HG02610 (cell line): ENCODE measurements around the gene LTBP1.

Source experiments
- ATAC-seq: cut with Tn5 transposase; IDR thresholded peaks from one replicate; pipeline ENCODE4 v1.9.1; 2021; ENCODE audit warnings: mild to moderate bottlenecking, moderate library complexity; ENCODE audit not compliant: unreplicated experiment

Gene LTBP1

GRCh38 chr2:33287507-33288005 is 340.8 kb downstream of the LTBP1 start:
- ATAC-seq: no peak

- ATAC-seq: no peak
Measured at GRCh38 chr2:33288011-33288410, 341.3 kb downstream of the LTBP1 start.

- no peak for ATAC-seq
Measured at GRCh38 chr2:33289961-33290360, 343.2 kb downstream of the LTBP1 start.

- no peak for ATAC-seq
Measured at GRCh38 chr2:33291278-33292013, 344.7 kb downstream of the LTBP1 start.

- no peak for ATAC-seq
Measured at GRCh38 chr2:33292063-33292462, 345.3 kb downstream of the LTBP1 start.

GRCh38 chr2:33292981-33293595 is 346.3 kb downstream of the LTBP1 start:
- no peak for ATAC-seq

- ATAC-seq: no peak
Measured at GRCh38 chr2:33298233-33298632, 351.5 kb downstream of the LTBP1 start.

GRCh38 chr2:33301355-33301754 is 354.6 kb downstream of the LTBP1 start:
- no peak for ATAC-seq

GRCh38 chr2:33302348-33302747 is 355.6 kb downstream of the LTBP1 start:
- ATAC-seq: no peak

- no peak for ATAC-seq
Measured at GRCh38 chr2:33304032-33304864, 357.5 kb downstream of the LTBP1 start.

GRCh38 chr2:33307659-33308270 is 361.0 kb downstream of the LTBP1 start:
- ATAC-seq: no peak

- ATAC-seq: no peak
Measured at GRCh38 chr2:33312355-33312754, 365.6 kb downstream of the LTBP1 start.

- no peak for ATAC-seq
Measured at GRCh38 chr2:33313039-33313438, 366.3 kb downstream of the LTBP1 start.

- no peak for ATAC-seq
Measured at GRCh38 chr2:33314541-33314940, 367.8 kb downstream of the LTBP1 start.

GRCh38 chr2:33316328-33316727 is 369.6 kb downstream of the LTBP1 start:
- ATAC-seq: no peak

- no peak for ATAC-seq
Measured at GRCh38 chr2:33317369-33318007, 370.7 kb downstream of the LTBP1 start.

GRCh38 chr2:33318456-33318855 is 371.7 kb downstream of the LTBP1 start:
- no peak for ATAC-seq

- no peak for ATAC-seq
Measured at GRCh38 chr2:33320573-33320972, 373.8 kb downstream of the LTBP1 start.

- ATAC-seq: no peak
Measured at GRCh38 chr2:33321236-33321771, 374.6 kb downstream of the LTBP1 start.

GRCh38 chr2:33321876-33322483 is 375.2 kb downstream of the LTBP1 start:
- no peak for ATAC-seq
